ENCODE data around the gene FBXL17.

Gene FBXL17

GRCh38 chr5:107869438-107870115 is 512.3 kb downstream of the FBXL17 start:
- FAIRE-seq = no peak
- no peak for DNase-seq (ENCODE audit: insufficient read length, low spot score)
- TF ChIP-seq CTCF (IDR thresholded peaks at IDR 0.05; ENCODE audit: insufficient read depth, missing control alignments) = no peak

GRCh38 chr5:107868650-107869409 is 513.1 kb downstream of the FBXL17 start:
- TF ChIP-seq CTCF (IDR thresholded peaks at IDR 0.05; ENCODE audit: insufficient read depth, missing control alignments) = no peak
- FAIRE-seq (no peak), DNase-seq (ENCODE audit: insufficient read length, low spot score) (no peak)

GRCh38 chr5:107867266-107867665 is 514.6 kb downstream of the FBXL17 start:
- no peak for FAIRE-seq
- no peak for DNase-seq (ENCODE audit: insufficient read length, low spot score)
- TF ChIP-seq CTCF (IDR thresholded peaks at IDR 0.05; ENCODE audit: insufficient read depth, missing control alignments) = no peak

GRCh38 chr5:107864793-107865192 is 517.1 kb downstream of the FBXL17 start:
- TF ChIP-seq CTCF (IDR thresholded peaks at IDR 0.05; ENCODE audit: insufficient read depth, missing control alignments) = no peak
- no peak for DNase-seq (ENCODE audit: insufficient read length, low spot score)
- FAIRE-seq = no peak

GRCh38 chr5:107863125-107863524 is 518.8 kb downstream of the FBXL17 start:
- DNase-seq (ENCODE audit: insufficient read length, low spot score) (no peak), FAIRE-seq (no peak)
- TF ChIP-seq CTCF (IDR thresholded peaks at IDR 0.05; ENCODE audit: insufficient read depth, missing control alignments) = no peak

GRCh38 chr5:107861565-107861964 is 520.3 kb downstream of the FBXL17 start:
- no peak for FAIRE-seq
- TF ChIP-seq CTCF (IDR thresholded peaks at IDR 0.05; ENCODE audit: insufficient read depth, missing control alignments) = no peak
- no peak for DNase-seq (ENCODE audit: insufficient read length, low spot score)

GRCh38 chr5:107860044-107860443 is 521.9 kb downstream of the FBXL17 start:
- no peak for TF ChIP-seq CTCF (IDR thresholded peaks at IDR 0.05; ENCODE audit: insufficient read depth, missing control alignments)
- FAIRE-seq = no peak
- DNase-seq (ENCODE audit: insufficient read length, low spot score) = no peak

All from D721Med (cell line).